GM12801 (cell line): ENCODE measurements around the gene FOXO3.

Experiments used
- TF ChIP-seq, protein P1 (sequence below): IDR thresholded peaks from one replicate; pipeline ENCODE4 v1.5.1; 2011; ENCODE audit warnings: control low read depth; ENCODE audit not compliant: insufficient read length; ENCODE audit errors: extremely low read depth

The FOXO3 gene

DNA sequence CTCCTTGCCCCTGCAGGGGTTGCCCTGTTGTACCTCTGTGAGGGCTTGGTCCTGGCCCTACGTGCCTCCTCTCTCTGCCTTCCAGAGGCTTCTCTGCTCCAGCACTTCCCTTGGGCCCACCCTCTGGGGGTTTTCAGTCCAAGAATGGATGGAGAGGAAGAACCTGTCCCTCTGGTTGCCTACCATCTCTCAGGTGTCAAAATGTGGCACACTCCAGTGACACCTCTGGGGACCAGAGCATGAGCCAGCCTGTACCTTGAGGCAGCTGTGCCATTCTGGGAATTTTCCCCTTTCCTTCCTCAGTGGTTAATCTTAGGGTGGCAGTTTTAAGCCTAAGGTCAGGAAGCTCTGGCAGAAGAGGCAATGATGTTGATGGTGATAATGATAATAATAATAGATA is 172.3 kb downstream of the FOXO3 start:
- TF ChIP-seq, protein P1, sequence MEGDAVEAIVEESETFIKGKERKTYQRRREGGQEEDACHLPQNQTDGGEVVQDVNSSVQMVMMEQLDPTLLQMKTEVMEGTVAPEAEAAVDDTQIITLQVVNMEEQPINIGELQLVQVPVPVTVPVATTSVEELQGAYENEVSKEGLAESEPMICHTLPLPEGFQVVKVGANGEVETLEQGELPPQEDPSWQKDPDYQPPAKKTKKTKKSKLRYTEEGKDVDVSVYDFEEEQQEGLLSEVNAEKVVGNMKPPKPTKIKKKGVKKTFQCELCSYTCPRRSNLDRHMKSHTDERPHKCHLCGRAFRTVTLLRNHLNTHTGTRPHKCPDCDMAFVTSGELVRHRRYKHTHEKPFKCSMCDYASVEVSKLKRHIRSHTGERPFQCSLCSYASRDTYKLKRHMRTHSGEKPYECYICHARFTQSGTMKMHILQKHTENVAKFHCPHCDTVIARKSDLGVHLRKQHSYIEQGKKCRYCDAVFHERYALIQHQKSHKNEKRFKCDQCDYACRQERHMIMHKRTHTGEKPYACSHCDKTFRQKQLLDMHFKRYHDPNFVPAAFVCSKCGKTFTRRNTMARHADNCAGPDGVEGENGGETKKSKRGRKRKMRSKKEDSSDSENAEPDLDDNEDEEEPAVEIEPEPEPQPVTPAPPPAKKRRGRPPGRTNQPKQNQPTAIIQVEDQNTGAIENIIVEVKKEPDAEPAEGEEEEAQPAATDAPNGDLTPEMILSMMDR: no peak

- TF ChIP-seq, protein P1: no peak
Observed at GRCh38 chr6:108733706-108734265, 173.1 kb downstream of the FOXO3 start.
